ENCODE measurements around the gene KRT77.

The KRT77 gene

GRCh38 chr12:52691841-52692150 lies 11.5 kb downstream of the KRT77 start:
- DNase-seq (ENCODE audit: low read depth) = no peak

- no peak for DNase-seq (ENCODE audit: low read depth)
These were observed 12.1 kb downstream of the KRT77 start for GRCh38 chr12:52691076-52691840.

GRCh38 chr12:52690351-52691075 lies 12.8 kb downstream of the KRT77 start:
- no peak for DNase-seq (ENCODE audit: low read depth)

GRCh38 chr12:52689936-52690335 lies 13.4 kb downstream of the KRT77 start:
- no peak for DNase-seq (ENCODE audit: low read depth)

- no peak for DNase-seq (ENCODE audit: low read depth)
These were observed 14.1 kb downstream of the KRT77 start for GRCh38 chr12:52689239-52689638.

GRCh38 chr12:52688481-52688880 lies 14.8 kb downstream of the KRT77 start:
- no peak for DNase-seq (ENCODE audit: low read depth)

- no peak for DNase-seq (ENCODE audit: low read depth)
These were observed 15.6 kb downstream of the KRT77 start for GRCh38 chr12:52687497-52688385.

- DNase-seq (ENCODE audit: low read depth) = no peak
These were observed 16.4 kb downstream of the KRT77 start for GRCh38 chr12:52686756-52687487.

- no peak for DNase-seq (ENCODE audit: low read depth)
These were observed 17.3 kb downstream of the KRT77 start for GRCh38 chr12:52686063-52686462.

GRCh38 chr12:52685406-52685890 lies 17.9 kb downstream of the KRT77 start:
- no peak for DNase-seq (ENCODE audit: low read depth)

GRCh38 chr12:52684431-52684830 lies 18.9 kb downstream of the KRT77 start:
- DNase-seq (ENCODE audit: low read depth) = no peak

- DNase-seq (ENCODE audit: low read depth) = no peak
These were observed 19.6 kb downstream of the KRT77 start for GRCh38 chr12:52683575-52684300.

GRCh38 chr12:52682938-52683574 lies 20.3 kb downstream of the KRT77 start:
- no peak for DNase-seq (ENCODE audit: low read depth)

GRCh38 chr12:52682381-52682660 lies 21.0 kb downstream of the KRT77 start:
- DNase-seq (ENCODE audit: low read depth) = no peak

- DNase-seq (ENCODE audit: low read depth) = no peak
These were observed 21.6 kb downstream of the KRT77 start for GRCh38 chr12:52681526-52682380.

GRCh38 chr12:52680363-52680762 lies 23.0 kb downstream of the KRT77 start, which contains the start of gene KRT1:
Gene KRT1 (minus strand): TSS chr12:52680407. CDS start chr12:52680348, 59 bp downstream.
- DNase-seq (ENCODE audit: low read depth) = no peak

GRCh38 chr12:52679875-52680274 lies 23.4 kb downstream of the KRT77 start:
- no peak for DNase-seq (ENCODE audit: low read depth)

- DNase-seq (ENCODE audit: low read depth) = no peak
These were observed 25.7 kb downstream of the KRT77 start for GRCh38 chr12:52677671-52678070.

- DNase-seq (ENCODE audit: low read depth) = no peak
These were observed 26.2 kb downstream of the KRT77 start for GRCh38 chr12:52677126-52677525.

- DNase-seq (ENCODE audit: low read depth) = no peak
These were observed 27.2 kb downstream of the KRT77 start for GRCh38 chr12:52676163-52676562.
